Measurements from ENCODE around the gene BAZ1A. TPM values are rescaled to one million over a fixed set of nuclear protein-coding genes. Genes with fewer than 3 reads are reported as not detected.

BAZ1A gene
- total RNA-seq, 1 experiment from 2014 or later, result 27.2 TPM

DNA sequence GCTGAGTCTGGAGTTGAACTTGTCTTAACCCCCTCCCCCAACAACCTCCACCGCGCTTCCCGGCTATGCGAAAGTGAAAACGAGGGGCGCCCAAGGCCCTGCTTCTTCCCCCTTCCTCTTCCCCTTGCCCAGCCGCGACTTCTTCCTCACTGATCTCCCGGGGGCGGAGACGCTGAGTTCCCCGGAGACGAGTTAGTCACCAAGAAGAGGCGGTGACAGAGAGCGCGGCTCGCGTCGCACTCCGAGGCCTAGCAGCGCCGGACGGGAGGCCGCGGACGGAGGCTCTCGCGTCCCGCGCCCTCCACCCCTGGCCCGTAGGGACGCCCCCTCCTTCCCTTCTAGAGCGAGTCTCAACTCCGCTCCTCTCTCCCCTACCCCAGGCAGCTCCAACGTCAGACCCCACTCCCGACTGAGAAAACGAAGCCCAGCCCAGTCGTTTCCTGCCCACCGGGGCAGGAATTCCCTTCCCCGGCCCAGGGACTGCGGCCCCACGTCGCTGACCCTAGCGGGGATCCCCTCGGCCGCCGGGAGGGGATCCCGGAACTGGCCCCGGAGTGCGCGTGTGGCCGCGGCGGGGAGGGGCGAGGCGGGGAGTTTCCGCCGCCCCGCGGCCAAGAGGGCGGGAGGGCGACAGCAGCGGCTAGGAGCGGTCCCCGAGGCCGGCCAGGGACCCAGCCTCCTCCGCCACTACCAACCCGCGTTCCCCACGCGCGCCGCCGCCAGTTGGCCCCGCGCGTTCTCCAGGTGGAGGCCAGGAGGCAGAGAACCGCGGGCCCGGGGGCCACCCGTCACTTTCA is 1.4 kb downstream of the BAZ1A start:
- Histone ChIP-seq H3K4me1 (ENCODE audit: control insufficient read depth, insufficient read depth, low read length) (peaks cover 7% of the 10 kb centered on the region), H3K27me3 (ENCODE audit: control insufficient read depth, insufficient read depth, low read length) (no peaks in the 10 kb centered on the region), H3K36me3 (ENCODE audit: control insufficient read depth, insufficient read depth, low read length) (peaks cover 2% of the 10 kb centered on the region; the same call in 1 of the 2 replicates), H3K9me3 (ENCODE audit: control insufficient read depth, insufficient read depth, low read depth, low read length) (no peaks in the 10 kb centered on the region), H3K4me3 (ENCODE audit: low read depth in 2 of 2, low read length in 2 of 2) (peak overlapping the region; percentile 72 to 82), H3K27ac (ENCODE audit: low read length) (peak overlapping the region; percentile 88)
- POLR2A ChIA-PET, result interaction anchor here (0.6 kb wide), 1 partner anchor 247 kb away, joined by 3 read pairs; no protein-coding TSS in a partner anchor
- intact Hi-C loops (cut with micrococcal nuclease; ENCODE audit: unreplicated experiment) (loop anchor here (5.0 kb wide), 1 partner anchor 109 kb away; the partner anchor contains the start of gene SRP54), in situ Hi-C loops (cut with HindIII; ENCODE audit: low pct_unique_long_range_greater_than_20kb, low sequenced_read_pairs) (no loop called here)
- TF ChIP-seq POLR2AphosphoS5 (IDR thresholded peaks at IDR 0.05; ENCODE audit: low read depth, low read length) (peak; percentile 25; the same call in 1 of the 2 replicates), SIN3A (IDR thresholded peaks at IDR 0.05; ENCODE audit: borderline replicate concordance, insufficient read depth, low read depth, low read length) (no peak; the same call in 1 of the 2 replicates), REST (IDR thresholded peaks at IDR 0.05; ENCODE audit: insufficient read depth in 1 of 2, low read depth in 2 of 2, low read length in 1 of 2) (no peak), TCF7L2 (IDR thresholded peaks at IDR 0.05; ENCODE audit: low read depth, low read length) (no peak)
- TF ChIP-seq, protein P1, sequence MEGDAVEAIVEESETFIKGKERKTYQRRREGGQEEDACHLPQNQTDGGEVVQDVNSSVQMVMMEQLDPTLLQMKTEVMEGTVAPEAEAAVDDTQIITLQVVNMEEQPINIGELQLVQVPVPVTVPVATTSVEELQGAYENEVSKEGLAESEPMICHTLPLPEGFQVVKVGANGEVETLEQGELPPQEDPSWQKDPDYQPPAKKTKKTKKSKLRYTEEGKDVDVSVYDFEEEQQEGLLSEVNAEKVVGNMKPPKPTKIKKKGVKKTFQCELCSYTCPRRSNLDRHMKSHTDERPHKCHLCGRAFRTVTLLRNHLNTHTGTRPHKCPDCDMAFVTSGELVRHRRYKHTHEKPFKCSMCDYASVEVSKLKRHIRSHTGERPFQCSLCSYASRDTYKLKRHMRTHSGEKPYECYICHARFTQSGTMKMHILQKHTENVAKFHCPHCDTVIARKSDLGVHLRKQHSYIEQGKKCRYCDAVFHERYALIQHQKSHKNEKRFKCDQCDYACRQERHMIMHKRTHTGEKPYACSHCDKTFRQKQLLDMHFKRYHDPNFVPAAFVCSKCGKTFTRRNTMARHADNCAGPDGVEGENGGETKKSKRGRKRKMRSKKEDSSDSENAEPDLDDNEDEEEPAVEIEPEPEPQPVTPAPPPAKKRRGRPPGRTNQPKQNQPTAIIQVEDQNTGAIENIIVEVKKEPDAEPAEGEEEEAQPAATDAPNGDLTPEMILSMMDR (IDR thresholded peaks at IDR 0.05), result no peak
- ATAC-seq (peak; percentile 82), DNase-seq (ENCODE audit: low read depth, low spot score) (no peak)
- CTCF ChIA-PET, result no interaction called here
- no TSS peak for BruUV-seq (replicated peaks)

- H3K36me3 ChIP-seq (ENCODE audit: control insufficient read depth, insufficient read depth, low read length), result peaks cover 2% of the 10 kb centered on the region; the same call in 1 of the 2 replicates
- intact Hi-C loops (cut with micrococcal nuclease; ENCODE audit: unreplicated experiment), result loop anchor here (5.0 kb wide), 1 partner anchor 109 kb away; the partner anchor contains the start of gene SRP54
- peak overlapping the region; percentile 72 to 82 for H3K4me3 ChIP-seq (ENCODE audit: low read depth in 2 of 2, low read length in 2 of 2)
- CTCF ChIA-PET, result no interaction called here
- ATAC-seq (peak; percentile 65; the same call in 1 of the 2 replicates), DNase-seq (ENCODE audit: low read depth, low spot score) (peak; percentile 47)
- TSS peak; percentile 71 for BruUV-seq (replicated peaks)
- in situ Hi-C loops (cut with HindIII; ENCODE audit: low pct_unique_long_range_greater_than_20kb, low sequenced_read_pairs), result no loop called here
- TF ChIP-seq TCF7L2 (IDR thresholded peaks at IDR 0.05; ENCODE audit: low read depth, low read length), result no peak
- no peak for TF ChIP-seq REST (IDR thresholded peaks at IDR 0.05; ENCODE audit: insufficient read depth in 1 of 2, low read depth in 2 of 2, low read length in 1 of 2)
- TF ChIP-seq, protein P1 (IDR thresholded peaks at IDR 0.05), result no peak
- H3K27ac ChIP-seq (ENCODE audit: low read length), result peak overlapping the region; percentile 88
- peaks cover 7% of the 10 kb centered on the region for H3K4me1 ChIP-seq (ENCODE audit: control insufficient read depth, insufficient read depth, low read length)
- POLR2A ChIA-PET, result interaction anchor here (0.6 kb wide), 1 partner anchor 248 kb away, joined by 3 read pairs; no protein-coding TSS in a partner anchor
- no peaks in the 10 kb centered on the region for H3K27me3 ChIP-seq (ENCODE audit: control insufficient read depth, insufficient read depth, low read length)
- no peaks in the 10 kb centered on the region for H3K9me3 ChIP-seq (ENCODE audit: control insufficient read depth, insufficient read depth, low read depth, low read length)
Measured at GRCh38 chr14:34872822-34873588, 2.2 kb downstream of the BAZ1A start.

Data from Panc1 (cell line).